Hindlimb muscle (tissue), 1 donor: ENCODE results near the gene MZF1. TPM values are rescaled to one million over a fixed set of nuclear protein-coding genes. Genes with fewer than 3 reads are reported as not detected.
"Not testable (repeated sequence)": the region's sequence is repeated elsewhere in the genome, so short reads cannot be mapped to it uniquely, and the experiment has no call there.

Experiments used
- DNase-seq: peaks from one replicate; pipeline ENCODE4 v3.0.0-alpha.2; 2013
- polyA plus RNA-seq: library from polyadenylated mRNA; unstranded; fragments of 120-200 nt; gene quantifications from one replicate; pipeline ENCODE4 v1.2.1, GENCODE V29; 2013; ENCODE audit not compliant: insufficient read length

Gene MZF1
- polyA plus RNA-seq, 1 donor: 19.9 TPM

DNA sequence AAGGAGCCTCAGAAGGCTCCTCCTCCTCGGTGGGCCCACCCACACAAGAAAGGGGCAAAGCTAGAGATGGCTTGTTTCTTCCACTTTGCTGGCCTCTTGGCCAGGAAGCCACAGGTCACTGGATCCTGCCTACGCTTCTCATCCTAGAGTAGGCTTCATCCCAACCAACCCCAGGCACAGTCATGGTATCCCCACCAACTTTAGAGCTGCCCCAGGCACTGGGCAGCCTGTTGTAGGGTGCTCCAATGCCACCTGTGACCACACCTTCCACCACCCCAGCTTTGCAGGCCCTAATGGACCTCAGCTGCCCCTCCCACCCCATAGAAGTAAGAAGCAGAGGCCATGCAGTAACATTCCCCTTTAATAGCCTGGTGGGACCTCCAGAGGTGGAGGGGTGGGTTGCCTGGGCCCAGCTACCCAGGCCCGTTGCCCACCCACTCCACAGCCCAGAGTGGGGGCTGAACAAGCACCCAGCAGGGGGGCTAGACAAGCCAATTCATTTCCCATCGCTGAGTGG lies 17.7 kb downstream of the MZF1 start:
- no peak for DNase-seq

DNA sequence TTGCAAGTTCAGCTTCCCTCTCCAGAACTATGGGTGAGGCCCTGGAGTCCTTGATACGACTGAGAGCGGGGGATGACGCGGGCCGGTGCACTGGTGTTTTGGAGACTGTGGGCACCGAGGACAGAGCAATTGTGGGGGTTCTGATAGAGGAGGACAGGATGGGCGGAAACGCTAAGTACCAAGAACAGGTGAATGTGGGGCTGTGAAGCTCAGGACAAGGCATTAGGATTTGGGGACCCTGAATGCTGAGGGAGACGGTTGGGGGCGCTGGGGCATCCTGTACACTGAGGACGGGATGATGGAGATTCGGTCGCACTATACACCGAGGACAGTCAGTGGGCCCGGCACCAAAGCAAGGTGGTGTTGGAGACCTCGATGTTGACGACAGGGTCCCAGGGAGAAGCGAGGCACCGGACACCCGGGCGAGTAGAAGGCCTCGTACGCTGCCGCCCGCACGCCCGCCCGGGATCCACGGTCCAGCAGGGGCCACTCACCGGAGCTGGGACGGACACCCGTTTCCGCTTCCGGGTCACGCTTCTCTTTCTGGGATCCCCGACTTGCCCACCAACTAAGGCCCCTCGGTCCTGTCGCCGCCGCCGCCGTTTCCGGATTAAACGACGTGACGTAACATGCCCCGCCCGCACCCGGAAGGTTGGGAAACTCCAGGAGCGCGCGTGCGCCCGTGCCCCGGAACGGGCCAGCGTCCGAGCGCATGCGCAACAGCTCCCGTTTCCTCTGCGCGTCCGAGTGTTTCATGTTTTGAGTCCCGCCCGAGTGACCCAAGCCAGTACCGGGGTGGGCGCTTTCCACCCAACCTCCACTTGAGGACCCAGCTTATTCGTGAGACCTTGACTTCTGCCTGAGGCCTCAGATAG lies 18.4 kb downstream of the MZF1 start, which contains the start of gene CHMP2A:
Gene CHMP2A, minus strand, starts transcription at position 612 of the 875 bp plus-strand sequence. CDS start 893 bp downstream, outside the sequence.
- DNase-seq: peak; percentile 97

DNA sequence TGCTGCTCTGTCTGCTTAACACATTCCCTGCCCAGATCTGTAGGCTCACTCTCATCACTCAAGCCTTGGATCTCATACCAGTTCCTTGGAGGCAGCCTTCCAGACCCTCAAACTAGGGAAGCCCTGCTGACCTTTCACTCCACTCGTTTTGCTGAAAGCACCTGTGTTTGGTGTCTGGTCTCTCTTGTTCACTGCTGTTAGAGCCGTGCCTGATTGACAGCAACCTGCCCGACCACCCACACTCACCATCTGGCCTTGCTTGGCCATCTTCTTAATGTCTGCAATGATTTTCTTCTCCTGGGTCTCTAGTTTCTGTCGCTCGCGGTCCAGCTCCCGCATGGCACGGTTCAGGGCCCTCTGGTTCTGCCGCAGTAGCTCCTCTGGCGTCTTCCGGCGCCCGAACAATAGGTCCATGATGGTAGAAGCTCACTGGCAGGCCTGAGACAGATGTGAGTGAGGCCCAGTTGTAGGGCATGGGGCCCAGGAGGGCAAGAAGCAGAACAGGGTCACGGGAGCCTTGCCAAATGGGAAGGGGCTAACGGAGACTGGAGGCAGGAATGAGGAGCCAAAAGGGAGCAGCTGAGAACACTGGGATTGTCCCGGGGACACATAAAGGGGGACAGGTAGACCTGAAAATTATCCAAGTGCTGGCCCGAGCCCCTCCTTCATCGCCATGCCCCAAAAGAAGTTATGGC lies 19.2 kb downstream of the MZF1 start:
- DNase-seq: no peak

- no peak for DNase-seq
These were observed 20.5 kb downstream of the MZF1 start for GRCh38 chr19:58552655-58553054.

DNA sequence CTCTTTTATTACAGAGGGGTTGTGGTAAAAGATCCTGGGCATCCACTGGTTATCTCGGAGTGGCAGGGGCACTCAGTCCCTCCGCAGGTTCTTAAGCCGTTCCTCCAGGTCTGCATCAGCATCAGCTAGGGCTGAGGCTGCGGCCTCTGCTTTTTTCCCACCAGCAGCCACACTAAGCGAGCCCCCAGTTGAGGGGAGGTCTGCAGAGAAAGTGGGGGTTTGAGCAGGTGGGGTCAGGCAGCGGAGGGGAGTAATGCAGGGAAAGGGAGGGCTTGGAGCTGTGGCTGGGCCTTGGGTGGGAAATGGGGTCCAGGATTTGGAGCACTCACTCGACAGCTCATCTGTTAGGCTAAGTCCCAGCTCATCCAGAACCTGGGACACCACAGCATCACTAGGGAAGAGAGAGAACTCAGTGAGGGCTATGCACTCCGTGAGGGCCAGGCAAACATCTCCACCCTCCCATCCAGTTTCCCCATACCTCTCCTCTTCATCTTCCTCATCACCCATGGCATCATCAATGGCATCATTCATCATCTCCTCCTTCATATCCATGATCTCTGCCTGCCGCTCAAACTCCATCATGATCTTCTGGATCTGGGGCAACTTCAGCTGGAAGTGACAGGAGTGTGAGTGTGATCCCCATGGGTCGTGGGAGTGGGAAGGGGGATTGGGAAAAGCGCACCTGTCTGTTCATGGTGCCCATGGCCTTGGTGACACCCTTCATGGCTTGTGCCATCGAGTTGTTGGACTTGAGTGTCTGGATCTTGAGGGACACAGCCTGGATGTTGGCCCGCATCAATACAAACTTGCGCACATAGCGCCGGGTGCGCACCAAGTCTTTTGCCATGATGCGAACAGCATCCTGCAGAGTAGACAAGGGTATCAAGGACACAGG lies 21.3 kb downstream of the MZF1 start:
- DNase-seq: no peak

DNA sequence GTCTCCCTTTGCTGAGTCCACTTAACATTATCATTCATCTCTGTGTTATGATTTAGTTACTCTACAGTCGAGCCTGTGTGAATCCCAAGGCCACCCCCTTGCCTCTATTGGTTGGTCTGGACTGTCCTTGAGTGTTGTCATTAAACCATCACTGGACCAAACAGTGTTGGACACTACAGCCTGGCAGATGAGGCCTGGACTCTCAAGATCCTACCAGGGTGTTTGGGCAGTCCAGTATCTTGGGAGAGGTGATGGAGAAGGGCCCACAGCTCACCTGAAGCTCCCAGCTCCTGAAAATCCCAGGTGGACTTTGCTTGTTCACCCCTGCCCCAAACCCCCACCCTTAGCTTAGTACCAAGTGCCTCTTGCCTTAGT lies 22.0 kb downstream of the MZF1 start:
- DNase-seq: no peak

- DNase-seq: no peak
These were observed 22.6 kb downstream of the MZF1 start for GRCh38 chr19:58550362-58551122.

- DNase-seq: no peak
These were observed 23.3 kb downstream of the MZF1 start for GRCh38 chr19:58549664-58550361.

GRCh38 chr19:58548859-58549663 lies 24.1 kb downstream of the MZF1 start:
- no peak for DNase-seq

DNA sequence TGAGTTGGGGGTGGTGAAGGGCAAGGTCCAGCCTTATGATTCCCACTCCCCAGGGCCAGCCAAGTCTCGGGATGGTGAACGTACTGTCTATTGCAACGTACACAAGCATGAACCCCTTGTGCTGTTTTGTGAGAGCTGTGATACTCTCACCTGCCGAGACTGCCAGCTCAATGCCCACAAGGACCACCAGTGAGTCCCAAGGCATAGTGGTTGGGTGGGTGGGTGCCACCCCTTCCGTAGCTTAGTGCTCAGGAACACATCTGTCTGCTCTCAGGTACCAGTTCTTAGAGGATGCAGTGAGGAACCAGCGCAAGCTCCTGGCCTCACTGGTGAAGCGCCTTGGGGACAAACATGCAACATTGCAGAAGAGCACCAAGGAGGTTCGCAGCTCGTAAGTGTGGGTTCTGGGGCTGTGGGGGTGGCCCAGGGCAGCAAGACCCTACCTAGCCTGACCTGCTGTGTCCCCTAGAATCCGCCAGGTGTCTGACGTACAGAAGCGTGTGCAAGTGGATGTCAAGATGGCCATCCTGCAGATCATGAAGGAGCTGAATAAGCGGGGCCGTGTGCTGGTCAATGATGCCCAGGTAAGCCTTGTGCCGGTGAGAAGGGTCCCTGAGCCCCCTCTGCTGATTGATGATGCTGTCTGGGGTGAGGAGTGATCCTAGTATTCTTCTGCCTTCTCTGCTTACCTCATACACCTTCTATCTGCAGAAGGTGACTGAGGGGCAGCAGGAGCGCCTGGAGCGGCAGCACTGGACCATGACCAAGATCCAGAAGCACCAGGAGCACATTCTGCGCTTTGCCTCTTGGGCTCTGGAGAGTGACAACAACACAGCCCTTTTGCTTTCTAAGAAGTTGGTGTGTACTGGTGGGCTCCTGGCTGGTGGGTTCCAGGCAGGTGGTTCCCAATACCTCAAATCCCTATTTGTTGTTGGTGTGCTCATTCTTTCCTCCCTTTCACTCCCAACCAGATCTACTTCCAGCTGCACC lies 25.5 kb downstream of the MZF1 start:
- no peak for DNase-seq

DNA sequence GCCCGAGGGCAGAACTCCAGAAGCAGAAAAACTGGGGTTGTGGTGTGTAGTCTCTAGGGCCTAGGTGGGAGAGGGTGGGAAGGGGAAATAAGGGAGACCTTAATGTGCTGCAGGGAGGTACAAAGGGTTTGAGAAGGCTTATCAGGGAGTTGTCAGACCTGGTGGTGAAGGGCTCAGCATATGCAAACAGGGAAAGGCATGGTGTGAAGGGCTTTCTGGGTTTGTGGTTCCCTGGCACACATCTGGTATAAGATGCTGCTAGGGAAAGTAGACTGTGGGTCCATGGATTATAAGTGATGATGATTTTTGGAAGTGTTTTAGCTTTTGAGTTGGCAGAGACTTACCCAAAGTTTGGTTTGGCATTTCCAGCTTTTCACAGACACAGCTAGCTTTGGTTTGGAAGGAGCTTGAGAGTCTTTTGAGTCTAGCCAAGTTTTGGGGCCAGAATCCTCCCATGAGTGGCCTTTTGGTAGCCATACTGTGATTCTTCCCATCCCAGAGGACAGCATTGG lies 27.1 kb downstream of the MZF1 start:
- no peak for DNase-seq

- no peak for DNase-seq
These were observed 27.7 kb downstream of the MZF1 start for GRCh38 chr19:58545286-58546018.

- DNase-seq: peak; percentile 81
These were observed 28.4 kb downstream of the MZF1 start for GRCh38 chr19:58544591-58545285.

DNA sequence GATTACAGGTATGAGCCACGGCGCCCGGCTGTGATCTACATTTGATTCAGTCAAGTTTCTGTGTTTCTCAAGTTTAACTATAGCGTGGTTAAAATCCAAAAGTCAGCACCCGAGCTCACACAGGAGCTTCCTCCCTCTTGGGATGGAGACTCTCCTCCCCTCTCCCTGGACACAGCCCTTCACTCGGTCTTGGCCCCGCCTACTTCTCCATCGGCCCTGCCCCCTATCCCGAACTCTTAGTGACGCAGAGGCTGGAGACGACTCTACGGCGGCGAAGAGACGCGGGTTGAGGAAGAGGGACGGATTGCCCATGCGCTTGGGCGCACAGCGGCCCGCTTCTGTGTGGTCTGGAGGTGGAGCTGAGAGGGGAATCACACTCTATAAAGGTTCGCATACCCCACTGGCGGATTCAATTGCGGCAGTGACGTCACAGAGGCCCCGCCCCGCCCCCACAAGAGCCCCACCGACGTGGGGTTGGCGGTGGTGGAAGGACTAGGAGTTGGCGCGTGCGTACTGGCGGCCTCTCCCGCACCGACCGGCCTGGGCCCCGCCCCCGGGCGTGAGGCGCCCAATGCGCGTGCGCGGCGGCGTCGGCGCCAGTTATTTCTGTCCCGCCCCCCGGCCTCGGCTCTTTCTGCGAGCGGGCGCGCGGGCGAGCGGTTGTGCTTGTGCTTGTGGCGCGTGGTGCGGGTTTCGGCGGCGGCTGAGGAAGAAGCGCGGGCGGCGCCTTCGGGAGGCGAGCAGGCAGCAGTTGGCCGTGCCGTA lies 29.1 kb downstream of the MZF1 start, which contains the start of gene TRIM28:
Gene TRIM28, plus strand, starts transcription at position 239 of the 765 bp plus-strand sequence. CDS start 694 bp downstream, outside the sequence.
- peak; percentile 98 for DNase-seq

GRCh38 chr19:58542641-58543372 lies 30.3 kb downstream of the MZF1 start:
- not testable (repeated sequence) for DNase-seq

DNA sequence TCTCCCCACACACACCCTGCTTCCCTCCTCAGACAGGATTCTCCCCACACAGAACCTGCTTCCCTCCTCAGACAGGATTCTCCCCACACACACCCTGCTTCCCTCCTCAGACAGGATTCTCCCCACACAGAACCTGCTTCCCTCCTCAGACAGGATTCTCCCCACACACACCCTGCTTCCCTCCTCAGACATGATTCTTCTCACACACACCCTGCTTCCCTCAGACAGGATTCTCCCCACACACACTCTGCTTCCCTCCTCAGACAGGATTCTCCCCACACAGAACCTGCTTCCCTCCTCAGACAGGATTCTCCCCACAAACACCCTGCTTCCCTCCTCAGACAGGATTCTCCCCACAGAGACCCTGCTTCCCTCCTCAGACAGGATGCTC lies 34.0 kb downstream of the MZF1 start:
- not testable (repeated sequence) for DNase-seq
